Measurements from ENCODE around the gene P2RX1. TPM values are rescaled to one million over a fixed set of nuclear protein-coding genes. Genes with fewer than 3 reads are reported as not detected.
A peak's percentile ranks its signal among the peaks of the same experiment; 100 is the strongest.

Gene P2RX1
- total and polyA plus RNA-seq, 7 donors = 0.46 to 55.9 (median 4.3) TPM

GRCh38 chr17:3940965-3941698 is 24.9 kb upstream of the P2RX1 start:
- TF ChIP-seq CTCF (IDR thresholded peaks at IDR 0.05) (no peak), EP300 (IDR thresholded peaks at IDR 0.05) (no peak), POLR2AphosphoS5 (IDR thresholded peaks at IDR 0.05) (no peak), POLR2A (IDR thresholded peaks at IDR 0.05) (no peak)
- H3K4me1 ChIP-seq = peaks cover 0 to 18% (median 16%) of the 10 kb centered on the region in 4 donors
- H3K27ac ChIP-seq = no peak overlapping the region
- H3K36me3 ChIP-seq = no peaks in the 10 kb centered on the region
- H3K4me3 ChIP-seq = no peak overlapping the region
- intact Hi-C loops (cut with DNase I) = no loop called here
- WGBS, 2 donors = 96% methylated on average over 48 of the region's 48 CpGs
- H3K27me3 ChIP-seq = no peaks in the 10 kb centered on the region
- DNase-seq = no peak
- H3K9me3 ChIP-seq = no peaks in the 10 kb centered on the region

GRCh38 chr17:3937359-3937758 is 21.1 kb upstream of the P2RX1 start:
- Histone ChIP-seq H3K36me3 (no peaks in the 10 kb centered on the region), H3K4me3 (no peak overlapping the region), H3K27me3 (no peaks in the 10 kb centered on the region), H3K9me3 (no peaks in the 10 kb centered on the region), H3K4me1 (no peaks in the 10 kb centered on the region), H3K27ac (no peak overlapping the region)
- TF ChIP-seq POLR2AphosphoS5 (IDR thresholded peaks at IDR 0.05) (no peak), POLR2A (IDR thresholded peaks at IDR 0.05) (no peak), EP300 (IDR thresholded peaks at IDR 0.05) (no peak), CTCF (IDR thresholded peaks at IDR 0.05) (no peak)
- 96 to 98% methylated on average over 17 of the region's 17 CpGs for WGBS, 2 donors
- intact Hi-C loops (cut with DNase I) = no loop called here
- DNase-seq = no peak

- Histone ChIP-seq H3K36me3 (no peaks in the 10 kb centered on the region), H3K4me3 (no peak overlapping the region), H3K27me3 (no peaks in the 10 kb centered on the region), H3K9me3 (no peaks in the 10 kb centered on the region), H3K27ac (no peak overlapping the region), H3K4me1 (no peaks in the 10 kb centered on the region)
- TF ChIP-seq EP300 (IDR thresholded peaks at IDR 0.05) (no peak), POLR2A (IDR thresholded peaks at IDR 0.05) (no peak), POLR2AphosphoS5 (IDR thresholded peaks at IDR 0.05) (no peak), CTCF (IDR thresholded peaks at IDR 0.05) (no peak)
- intact Hi-C loops (cut with DNase I) = no loop called here
- WGBS, 2 donors = 97% methylated on average over 9 of the region's 9 CpGs
- no peak for DNase-seq
These were observed 19.6 kb upstream of the P2RX1 start for GRCh38 chr17:3935825-3936355.

GRCh38 chr17:3935140-3935542 is 18.9 kb upstream of the P2RX1 start:
- H3K36me3 ChIP-seq = no peaks in the 10 kb centered on the region
- WGBS, 2 donors = 13 to 33% methylated on average over 10 of the region's 10 CpGs
- intact Hi-C loops (cut with DNase I) = no loop called here

More at GRCh38 chr17:3935140-3935542, 18.9 kb upstream of the P2RX1 start:
- TF ChIP-seq POLR2AphosphoS5 (IDR thresholded peaks at IDR 0.05) = no peak
- no peak for TF ChIP-seq EP300 (IDR thresholded peaks at IDR 0.05)
- no peak for TF ChIP-seq POLR2A (IDR thresholded peaks at IDR 0.05)
- TF ChIP-seq CTCF (IDR thresholded peaks at IDR 0.05) = peak in 3 of 4 experiments; percentile 31 to 51 (median 34)
- Histone ChIP-seq H3K4me3 (no peak overlapping the region), H3K9me3 (no peaks in the 10 kb centered on the region), H3K27me3 (no peaks in the 10 kb centered on the region), H3K27ac (no peak overlapping the region), H3K4me1 (no peaks in the 10 kb centered on the region)
- DNase-seq = no peak
